KG1 (cell line): ENCODE data around the gene SPRR2F.

Source experiments
- DNase-seq: peaks from one replicate; lab custom pipeline; 2025; lab: John Stamatoyannopoulos, UW

SPRR2F gene

DNA sequence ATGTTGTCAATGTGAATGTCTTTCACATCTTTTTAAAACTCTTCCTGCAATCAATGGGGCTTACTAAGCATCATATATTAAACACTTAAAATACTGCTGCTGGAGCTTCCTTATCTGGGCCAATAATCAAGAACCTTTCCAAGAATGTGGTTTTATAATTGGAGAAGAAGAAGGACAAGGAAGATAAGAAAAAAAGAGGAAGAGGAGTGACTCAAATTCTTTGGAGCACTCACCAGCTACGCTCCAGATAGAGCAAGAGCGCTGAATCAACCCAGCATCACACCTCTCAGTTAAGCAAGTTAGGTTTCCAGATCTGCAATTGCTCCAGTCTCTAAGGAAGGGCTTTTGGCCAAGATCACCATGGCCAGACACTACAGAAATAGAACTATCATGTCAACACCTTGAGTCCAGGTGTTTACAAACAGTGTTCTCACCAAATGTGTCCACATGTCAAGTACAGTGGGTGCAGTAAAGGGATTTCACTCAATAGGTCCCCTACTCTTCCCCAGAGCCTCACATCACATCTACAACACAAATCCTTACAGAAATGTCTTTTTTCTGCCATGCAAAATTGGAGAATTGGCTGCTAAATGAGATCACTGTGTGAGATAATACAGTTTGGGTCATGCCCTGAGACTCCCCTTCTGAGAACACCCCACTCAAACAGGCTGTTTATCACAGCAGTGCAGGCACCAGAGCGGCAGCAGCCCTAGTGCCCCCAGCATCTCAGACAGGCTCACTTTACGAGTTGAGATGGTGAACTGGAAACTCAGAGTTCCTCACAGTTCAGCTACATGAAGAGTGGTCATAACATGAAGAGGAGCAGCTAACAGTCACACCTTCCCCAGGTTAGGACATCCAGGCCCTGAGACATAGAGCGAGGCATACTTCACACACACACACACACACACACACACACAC lies 40.2 kb downstream of the SPRR2F start:
- no peak for DNase-seq

DNA sequence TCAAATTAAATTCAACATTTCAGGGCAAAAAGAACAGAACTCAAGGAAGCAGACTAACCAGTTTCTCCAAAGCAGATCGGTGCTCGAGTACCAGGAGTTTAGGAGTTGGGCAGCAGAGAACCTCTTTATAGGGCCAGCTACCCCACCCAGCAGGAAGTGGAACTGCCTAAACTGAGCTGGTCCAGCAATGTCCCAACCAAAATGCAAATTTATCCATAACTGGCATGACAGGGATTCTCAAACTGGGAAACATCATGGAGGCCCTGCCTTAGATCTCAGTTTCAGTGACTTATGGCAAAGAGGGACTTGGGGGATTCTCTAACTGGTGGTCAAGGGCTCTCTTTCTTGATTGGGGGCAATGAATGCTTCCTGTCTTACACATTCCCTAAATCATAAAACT lies 41.8 kb downstream of the SPRR2F start, which contains the start of gene SPRR2B:
Gene SPRR2B, minus strand, starts transcription at position 101 of the 400 bp plus-strand sequence. CDS start 772 bp downstream, outside the sequence.
- DNase-seq: no peak

DNA sequence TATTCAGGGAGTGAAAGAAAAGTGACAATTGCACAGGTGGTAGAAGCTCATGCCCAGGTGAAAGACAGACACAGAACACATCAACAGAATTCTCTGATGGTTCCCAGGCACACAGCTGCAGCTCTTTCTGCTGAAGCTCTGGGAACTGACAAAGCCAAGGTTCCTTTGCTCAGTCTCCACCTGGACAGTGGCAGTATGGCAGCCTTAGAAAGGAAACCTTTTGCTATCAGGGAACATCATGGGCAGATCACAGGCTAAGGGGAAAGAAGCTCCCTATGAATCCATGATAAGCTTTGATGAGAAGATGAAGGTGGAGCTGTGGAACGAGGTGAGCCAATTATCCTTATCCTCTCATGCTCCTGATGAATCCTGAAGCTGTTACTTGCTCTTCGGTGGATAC lies 43.1 kb downstream of the SPRR2F start:
- no peak for DNase-seq
